Measurements from ENCODE around the gene ANKRD24. TPM values are rescaled to one million over a fixed set of nuclear protein-coding genes. Genes with fewer than 3 reads are reported as not detected.
A peak's percentile ranks its signal among the peaks of the same experiment; 100 is the strongest.
"Not testable (repeated sequence)": the region's sequence is repeated elsewhere in the genome, so short reads cannot be mapped to it uniquely, and the experiment has no call there.

ANKRD24 gene
- polyA plus RNA-seq, 3 donors: 0.07 to 0.79 TPM; not detected in 1

DNA sequence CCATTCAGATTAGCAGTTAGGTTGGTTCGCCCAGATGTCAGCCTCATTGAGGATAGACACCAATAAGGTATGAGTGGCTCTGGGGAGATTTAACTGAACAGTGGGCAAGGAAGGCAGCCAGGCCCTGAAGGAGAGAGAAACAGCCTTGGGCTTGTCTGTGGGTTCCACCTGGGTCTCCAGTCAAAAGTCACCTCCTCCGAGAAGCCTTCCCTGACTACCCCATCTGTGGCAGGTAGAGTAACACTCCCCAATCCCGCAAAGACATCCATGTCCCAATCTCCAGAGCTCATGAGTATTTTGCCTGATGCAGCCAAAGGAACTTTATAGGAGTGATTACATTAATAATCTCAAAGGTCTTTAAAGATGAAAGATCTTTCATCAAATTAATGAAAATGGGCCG, 56.3 kb downstream of the ANKRD24 start:
- Mint-ChIP-seq H3K27ac (no peak overlapping the region), H3K36me3 (no peaks in the 10 kb centered on the region), H3K4me3 (no peak overlapping the region), H3K4me1 (peaks cover 4% of the 10 kb centered on the region), H3K27me3 (ENCODE audit: low read depth in 3 of 3) (peaks cover 6 to 11% (median 7%) of the 10 kb centered on the region in 3 donors), H3K9me3 (peaks cover 8 to 27% (median 19%) of the 10 kb centered on the region in 7 donors)
- H3K9me3 ChIP-seq (replicated peaks in 1 of 2; ENCODE audit: control insufficient read depth in 1 of 2, insufficient read depth in 1 of 2, low read length in 2 of 2): peaks cover 14 to 21% of the 10 kb centered on the region in 2 donors
- no peak overlapping the region for H2AFZ ChIP-seq (ENCODE audit: insufficient read depth, low read depth, low read length, poor library complexity, severe bottlenecking)
- H3K4me2 ChIP-seq (replicated peaks; ENCODE audit: extremely low read depth, low read length, poor library complexity, severe bottlenecking): no peak overlapping the region
- no peak for DNase-seq
- H3K4me3 ChIP-seq (replicated peaks in 1 of 3; ENCODE audit: low read depth in 2 of 3, low read length in 3 of 3): no peak overlapping the region
- no peaks in the 10 kb centered on the region for H4K20me1 ChIP-seq (ENCODE audit: insufficient read depth, low read length)
- WGBS (ENCODE audit: insufficient coverage): 88% methylated on average over 1 of the region's 4 CpGs
- H3K27ac ChIP-seq (ENCODE audit: low read depth in 1 of 2, low read length in 2 of 2): no peak overlapping the region
- no peaks in the 10 kb centered on the region for H3K36me3 ChIP-seq (replicated peaks in 1 of 2; ENCODE audit: control insufficient read depth in 1 of 2, insufficient read depth in 2 of 2, low read length in 2 of 2)
- H3K79me2 ChIP-seq (ENCODE audit: insufficient read depth, low read length): no peaks in the 10 kb centered on the region
- TF ChIP-seq, protein P1, sequence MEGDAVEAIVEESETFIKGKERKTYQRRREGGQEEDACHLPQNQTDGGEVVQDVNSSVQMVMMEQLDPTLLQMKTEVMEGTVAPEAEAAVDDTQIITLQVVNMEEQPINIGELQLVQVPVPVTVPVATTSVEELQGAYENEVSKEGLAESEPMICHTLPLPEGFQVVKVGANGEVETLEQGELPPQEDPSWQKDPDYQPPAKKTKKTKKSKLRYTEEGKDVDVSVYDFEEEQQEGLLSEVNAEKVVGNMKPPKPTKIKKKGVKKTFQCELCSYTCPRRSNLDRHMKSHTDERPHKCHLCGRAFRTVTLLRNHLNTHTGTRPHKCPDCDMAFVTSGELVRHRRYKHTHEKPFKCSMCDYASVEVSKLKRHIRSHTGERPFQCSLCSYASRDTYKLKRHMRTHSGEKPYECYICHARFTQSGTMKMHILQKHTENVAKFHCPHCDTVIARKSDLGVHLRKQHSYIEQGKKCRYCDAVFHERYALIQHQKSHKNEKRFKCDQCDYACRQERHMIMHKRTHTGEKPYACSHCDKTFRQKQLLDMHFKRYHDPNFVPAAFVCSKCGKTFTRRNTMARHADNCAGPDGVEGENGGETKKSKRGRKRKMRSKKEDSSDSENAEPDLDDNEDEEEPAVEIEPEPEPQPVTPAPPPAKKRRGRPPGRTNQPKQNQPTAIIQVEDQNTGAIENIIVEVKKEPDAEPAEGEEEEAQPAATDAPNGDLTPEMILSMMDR (IDR thresholded peaks at IDR 0.05): no peak
- no peaks in the 10 kb centered on the region for H3K4me1 ChIP-seq (ENCODE audit: control insufficient read depth in 1 of 2, insufficient read depth in 2 of 2, low read length in 2 of 2)
- no peak overlapping the region for H3K9ac ChIP-seq (ENCODE audit: insufficient read depth, low read length, poor library complexity, severe bottlenecking)
- intact Hi-C loops (cut with micrococcal nuclease): no loop called here
- H3K27me3 ChIP-seq (ENCODE audit: control insufficient read depth in 2 of 2, insufficient read depth in 2 of 2, low read length in 2 of 2): no peaks in the 10 kb centered on the region

GRCh38 chr19:4241824-4242430, 59.4 kb downstream of the ANKRD24 start:
- Mint-ChIP-seq H3K36me3 (no peaks in the 10 kb centered on the region), H3K9me3 (peaks cover 8 to 27% (median 19%) of the 10 kb centered on the region in 7 donors), H3K27ac (peak overlapping the region in 1 of 7 donors; percentile 15), H3K4me1 (peaks cover 8% of the 10 kb centered on the region), H3K4me3 (no peak overlapping the region), H3K27me3 (ENCODE audit: low read depth in 3 of 3) (peaks cover 2 to 5% (median 3%) of the 10 kb centered on the region in 3 donors)
- Histone ChIP-seq H3K27me3 (ENCODE audit: control insufficient read depth in 2 of 2, insufficient read depth in 2 of 2, low read length in 2 of 2) (no peaks in the 10 kb centered on the region), H4K20me1 (ENCODE audit: insufficient read depth, low read length) (no peaks in the 10 kb centered on the region), H3K4me3 (replicated peaks in 1 of 3; ENCODE audit: low read depth in 2 of 3, low read length in 3 of 3) (no peak overlapping the region), H3K9me3 (replicated peaks in 1 of 2; ENCODE audit: control insufficient read depth in 1 of 2, insufficient read depth in 1 of 2, low read length in 2 of 2) (peaks cover 14 to 21% of the 10 kb centered on the region in 2 donors), H3K79me2 (ENCODE audit: insufficient read depth, low read length) (no peaks in the 10 kb centered on the region), H3K4me2 (replicated peaks; ENCODE audit: extremely low read depth, low read length, poor library complexity, severe bottlenecking) (no peak overlapping the region), H2AFZ (ENCODE audit: insufficient read depth, low read depth, low read length, poor library complexity, severe bottlenecking) (no peak overlapping the region), H3K27ac (ENCODE audit: low read depth in 1 of 2, low read length in 2 of 2) (no peak overlapping the region), H3K4me1 (ENCODE audit: control insufficient read depth in 1 of 2, insufficient read depth in 2 of 2, low read length in 2 of 2) (peaks cover 7% of the 10 kb centered on the region in 2 donors), H3K9ac (ENCODE audit: insufficient read depth, low read length, poor library complexity, severe bottlenecking) (no peak overlapping the region), H3K36me3 (replicated peaks in 1 of 2; ENCODE audit: control insufficient read depth in 1 of 2, insufficient read depth in 2 of 2, low read length in 2 of 2) (no peaks in the 10 kb centered on the region)
- WGBS (ENCODE audit: insufficient coverage): no CpG with 5 or more reads among the region's 5 CpGs
- TF ChIP-seq, protein P1 (IDR thresholded peaks at IDR 0.05): no peak
- intact Hi-C loops (cut with micrococcal nuclease): loop anchor here in 1 of 2 donors (10.0 kb wide), 1 partner anchor 93 kb away; the partner anchor contains the start of gene STAP2
- no peak for DNase-seq

GRCh38 chr19:4245938-4246337, 63.4 kb downstream of the ANKRD24 start:
- Mint-ChIP-seq H3K4me1 (peaks cover 13% of the 10 kb centered on the region), H3K36me3 (peaks cover 22 to 26% of the 10 kb centered on the region in 2 donors), H3K9me3 (peaks cover 8 to 26% (median 18%) of the 10 kb centered on the region in 7 donors), H3K27ac (peak overlapping the region in 2 of 7 donors; percentile 100)
- not testable (repeated sequence) for H3K79me2 ChIP-seq (ENCODE audit: insufficient read depth, low read length); H3K27me3 ChIP-seq (ENCODE audit: control insufficient read depth in 2 of 2, insufficient read depth in 2 of 2, low read length in 2 of 2); H4K20me1 ChIP-seq (ENCODE audit: insufficient read depth, low read length); DNase-seq; H3K4me3 Mint-ChIP-seq; H3K27me3 Mint-ChIP-seq (ENCODE audit: low read depth in 3 of 3)
- Histone ChIP-seq H3K27ac (ENCODE audit: low read depth in 1 of 2, low read length in 2 of 2) (peak overlapping the region in 1 of 2 donors; percentile 100), H3K9ac (ENCODE audit: insufficient read depth, low read length, poor library complexity, severe bottlenecking) (peak overlapping the region; percentile 93), H2AFZ (ENCODE audit: insufficient read depth, low read depth, low read length, poor library complexity, severe bottlenecking) (peak overlapping the region; percentile 97), H3K4me2 (replicated peaks; ENCODE audit: extremely low read depth, low read length, poor library complexity, severe bottlenecking) (peak overlapping the region; percentile 78), H3K9me3 (replicated peaks in 1 of 2; ENCODE audit: control insufficient read depth in 1 of 2, insufficient read depth in 1 of 2, low read length in 2 of 2) (peaks cover 12 to 17% of the 10 kb centered on the region in 2 donors), H3K4me1 (ENCODE audit: control insufficient read depth in 1 of 2, insufficient read depth in 2 of 2, low read length in 2 of 2) (peaks cover 13 to 14% of the 10 kb centered on the region in 2 donors), H3K4me3 (replicated peaks in 1 of 3; ENCODE audit: low read depth in 2 of 3, low read length in 3 of 3) (peak overlapping the region in 1 of 3 experiments; percentile 84), H3K36me3 (replicated peaks in 1 of 2; ENCODE audit: control insufficient read depth in 1 of 2, insufficient read depth in 2 of 2, low read length in 2 of 2) (peaks cover 18 to 23% of the 10 kb centered on the region in 2 donors)
- WGBS (ENCODE audit: insufficient coverage): 89% methylated on average over 3 of the region's 6 CpGs
- intact Hi-C loops (cut with micrococcal nuclease): loop anchor here (5.0 to 10.0 kb wide), 5 partner anchors 89 to 226 kb away; partner anchors contain the start of genes HDGFL2 (in 1 of the 2), MPND (in 1 of the 2), STAP2 (in 1 of the 2) and UBXN6 (in 1 of the 2)

Measured in CD14-positive monocyte (primary cell).